DOHH2 (cell line): ENCODE data around the gene NOM1.

ENCODE experiments used
- H3F3A ChIP-seq: fragments of 200-600 bp; sonication (generic), shearing (Covaris generic); 2 replicates; pipeline ENCODE4 v1.6.0; 2016; ENCODE audit warnings: antibody characterized with exemption, mild to moderate bottlenecking; ENCODE audit not compliant: control insufficient read depth, insufficient read depth
- H3K27ac ChIP-seq: fragments of 200-600 bp; sonication (generic); 2 replicates; pipeline ENCODE4 v1.5.1; 2014; ENCODE audit warnings: low read depth, mild to moderate bottlenecking, low read length, moderate library complexity
- H3K27me3 ChIP-seq: fragments of 200-600 bp; sonication (generic); 2 replicates; pipeline ENCODE4 v1.6.1; 2014; ENCODE audit warnings: mild to moderate bottlenecking, low read length, mixed read lengths; ENCODE audit not compliant: control insufficient read depth
- H3K36me3 ChIP-seq: fragments of 200-600 bp; sonication (generic); 2 replicates; pipeline ENCODE4 v1.6.1; 2014; ENCODE audit warnings: mild to moderate bottlenecking, low read length, moderate library complexity, mixed read lengths; ENCODE audit not compliant: control insufficient read depth
- H3K4me1 ChIP-seq: fragments of 200-600 bp; sonication (generic); 2 replicates; pipeline ENCODE4 v1.6.1; 2014; ENCODE audit warnings: mild to moderate bottlenecking, low read length, mixed read lengths; ENCODE audit not compliant: control insufficient read depth
- H3K4me2 ChIP-seq: fragments of 200-600 bp; sonication (generic); 2 replicates; pipeline ENCODE4 v1.6.0; 2014; ENCODE audit warnings: mild to moderate bottlenecking, low read length, moderate library complexity
- H3K4me3 ChIP-seq: fragments of 200-600 bp; sonication (generic); 2 replicates; pipeline ENCODE4 v1.5.1; 2014; ENCODE audit warnings: mild to moderate bottlenecking, low read length, mixed read lengths
- H3K79me2 ChIP-seq: fragments of 200-600 bp; sonication (generic); 2 replicates; pipeline ENCODE4 v1.6.1; 2014; ENCODE audit warnings: mild to moderate bottlenecking, low read length, mixed read lengths; ENCODE audit not compliant: control insufficient read depth
- H3K9me2 ChIP-seq: fragments of 200-600 bp; sonication (generic); replicated peaks from 2 replicates; pipeline ENCODE4 v1.6.1; 2014; ENCODE audit warnings: mild to moderate bottlenecking, low read length, mixed read lengths; ENCODE audit not compliant: control insufficient read depth
- H3K9me3 ChIP-seq: fragments of 200-600 bp; sonication (generic); 2 replicates; pipeline ENCODE4 v1.6.1; 2014; ENCODE audit warnings: antibody characterized with exemption, low read length, mixed read lengths; ENCODE audit not compliant: control insufficient read depth, insufficient read depth
- H4K20me1 ChIP-seq: fragments of 200-600 bp; sonication (generic); 2 replicates; pipeline ENCODE4 v1.6.0; 2014; ENCODE audit warnings: low read depth, mild to moderate bottlenecking, antibody characterized with exemption, low read length, moderate library complexity; ENCODE audit not compliant: control insufficient read depth, insufficient read depth
- CTCF ChIP-seq: fragments of 200-600 bp; sonication (generic); IDR thresholded peaks from one replicate; pipeline ENCODE4 v1.5.1; 2014; ENCODE audit warnings: antibody characterized with exemption, mild to moderate bottlenecking, low read depth, low read length; ENCODE audit not compliant: poor library complexity, severe bottlenecking
- EZH2phosphoT487 ChIP-seq: fragments of 200-600 bp; sonication (generic); IDR thresholded peaks from 2 replicates; pipeline ENCODE4 v1.6.1; 2017; ENCODE audit warnings: borderline replicate concordance, mild to moderate bottlenecking, antibody characterized with exemption, low read length, moderate library complexity, mixed read lengths

NOM1 gene

GRCh38 chr7:156998988-156999957 is 49.8 kb downstream of the NOM1 start:
- no peaks in the 10 kb centered on the region for H4K20me1 ChIP-seq
- no peak overlapping the region for H3K4me2 ChIP-seq
- TF ChIP-seq CTCF (no peak), EZH2phosphoT487 (peak; percentile 87; the same call in 1 of the 2 replicates)
- H3K4me1 ChIP-seq = peaks cover 16% of the 10 kb centered on the region
- H3K27me3 ChIP-seq = peaks cover 50% of the 10 kb centered on the region
- no peaks in the 10 kb centered on the region for H3K79me2 ChIP-seq
- H3K9me3 ChIP-seq = no peaks in the 10 kb centered on the region
- no peaks in the 10 kb centered on the region for H3K9me2 ChIP-seq
- H3K4me3 ChIP-seq = no peak overlapping the region
- no peak overlapping the region for H3K27ac ChIP-seq
- H3K36me3 ChIP-seq = no peaks in the 10 kb centered on the region
- H3F3A ChIP-seq = no peaks in the 10 kb centered on the region

GRCh38 chr7:156999958-157000726 is 50.6 kb downstream of the NOM1 start:
- Histone ChIP-seq H3K27me3 (peaks cover 50% of the 10 kb centered on the region), H3K4me2 (no peak overlapping the region), H3K4me3 (no peak overlapping the region)

More at GRCh38 chr7:156999958-157000726, 50.6 kb downstream of the NOM1 start:
- no peaks in the 10 kb centered on the region for H3K79me2 ChIP-seq
- H4K20me1 ChIP-seq = no peaks in the 10 kb centered on the region
- H3K27ac ChIP-seq = no peak overlapping the region
- peaks cover 16% of the 10 kb centered on the region for H3K4me1 ChIP-seq
- H3K9me2 ChIP-seq = no peaks in the 10 kb centered on the region
- H3K9me3 ChIP-seq = no peaks in the 10 kb centered on the region
- no peaks in the 10 kb centered on the region for H3F3A ChIP-seq
- H3K36me3 ChIP-seq = no peaks in the 10 kb centered on the region
- 0 out of 2 replicates have a peak, but pooled peaks have one; percentile 38 for TF ChIP-seq EZH2phosphoT487
- TF ChIP-seq CTCF = no peak
